ENCODE measurements around the gene KRTAP10-6. TPM values are rescaled to one million over a fixed set of nuclear protein-coding genes. Genes with fewer than 3 reads are reported as not detected.

The KRTAP10-6 gene
- total RNA-seq, 1 experiment from 2014 or later, result not detected

- POLR2A ChIA-PET, result no interaction called here
- TF ChIP-seq SIN3A (IDR thresholded peaks at IDR 0.05; ENCODE audit: low read depth), result no peak
- no peak for TF ChIP-seq ATF3 (IDR thresholded peaks at IDR 0.05)
- TF ChIP-seq REST (IDR thresholded peaks at IDR 0.05; ENCODE audit: low read depth), result no peak
- no peak for TF ChIP-seq TCF7L2 (IDR thresholded peaks at IDR 0.05; ENCODE audit: borderline replicate concordance, extremely low read depth, insufficient read depth, insufficient read length)
- no peak for TF ChIP-seq YY1 (IDR thresholded peaks at IDR 0.05; ENCODE audit: extremely low read depth, insufficient replicate concordance, low read depth, low read length)
- TF ChIP-seq POLR2A (IDR thresholded peaks at IDR 0.05; ENCODE audit: borderline replicate concordance, extremely low read depth, insufficient read depth, insufficient read length), result no peak
- TF ChIP-seq SP1 (IDR thresholded peaks at IDR 0.05; ENCODE audit: low read depth), result no peak
- TF ChIP-seq EZH2 (IDR thresholded peaks at IDR 0.05), result no peak
- TF ChIP-seq FOSL1 (IDR thresholded peaks at IDR 0.05; ENCODE audit: low read depth), result no peak
- TF ChIP-seq CBX3 (IDR thresholded peaks at IDR 0.05; ENCODE audit: low read depth), result no peak
- no peak for TF ChIP-seq SRF (IDR thresholded peaks at IDR 0.05; ENCODE audit: low read depth)
- no peak for TF ChIP-seq EGR1 (IDR thresholded peaks at IDR 0.05; ENCODE audit: low read depth)
- TF ChIP-seq EZH2phosphoT487 (IDR thresholded peaks at IDR 0.05; ENCODE audit: borderline replicate concordance), result no peak
- TF ChIP-seq ZFX (IDR thresholded peaks at IDR 0.05), result no peak
- TF ChIP-seq POLR2AphosphoS5 (IDR thresholded peaks at IDR 0.05; ENCODE audit: low read depth, low read length), result no peak
- no peak for TF ChIP-seq ZNF274 (IDR thresholded peaks at IDR 0.05; ENCODE audit: low read depth, low read length)
- no peak for TF ChIP-seq ELF1 (IDR thresholded peaks at IDR 0.05; ENCODE audit: borderline replicate concordance, low read depth)
- TF ChIP-seq CTCF (IDR thresholded peaks at IDR 0.05 in 2 of 3, conservative IDR thresholded peaks at IDR 0.05 in 1 of 3; ENCODE audit: borderline replicate concordance in 1 of 3, insufficient read depth in 1 of 3, low read depth in 2 of 3, low read length in 2 of 3), result no peak
- TF ChIP-seq ZBTB33 (IDR thresholded peaks at IDR 0.05; ENCODE audit: extremely low read depth, insufficient replicate concordance, low read length), result no peak
Measured at GRCh38 chr21:44579056-44579832, 13.1 kb downstream of the KRTAP10-6 start.

More at GRCh38 chr21:44579056-44579832, 13.1 kb downstream of the KRTAP10-6 start:
- Histone ChIP-seq H3K36me3 (ENCODE audit: control insufficient read depth in 1 of 2, insufficient read depth in 2 of 2, low read length in 2 of 2) (no peaks in the 10 kb centered on the region), H4K20me1 (ENCODE audit: insufficient read depth) (no peaks in the 10 kb centered on the region), H3K4me2 (ENCODE audit: low read length) (no peak overlapping the region), H3K9me2 (ENCODE audit: insufficient read depth) (no peaks in the 10 kb centered on the region), H3K27me3 (ENCODE audit: insufficient read depth, low read length) (peaks cover 4% of the 10 kb centered on the region; the same call in 1 of the 2 replicates), H2AFZ (ENCODE audit: low read depth, low read length, poor library complexity, severe bottlenecking) (no peak overlapping the region), H3K79me2 (ENCODE audit: insufficient read depth, low read length) (no peaks in the 10 kb centered on the region), H3K9me3 (ENCODE audit: control insufficient read depth in 1 of 2, insufficient read depth in 1 of 2, low read depth in 1 of 2, low read length in 2 of 2) (peaks cover 0 to 4% of the 10 kb centered on the region in 2 experiments; a peak in 2 of 4 replicates), H3K9ac (ENCODE audit: low read length) (no peak overlapping the region), H3K4me1 (ENCODE audit: control insufficient read depth in 1 of 2, insufficient read depth in 2 of 2, low read length in 2 of 2) (peaks cover 0 to 3% of the 10 kb centered on the region in 2 experiments; a peak in 1 of 4 replicates), H3K27ac (ENCODE audit: low read depth, low read length) (no peak overlapping the region), H3K4me3 (replicated peaks in 1 of 2; ENCODE audit: low read depth in 1 of 2, low read length in 2 of 2) (no peak overlapping the region)
- ChIA-PET CTCF (no interaction called here), RAD21 (ENCODE audit: low non-redundant PET in 1 of 2, low total read pairs in 2 of 2, uncharacterized antibody in 2 of 2, unreplicated experiment in 2 of 2) (no interaction called here)
- no peak for DNase-seq (ENCODE audit: low read depth, low spot score)
- no peak for ATAC-seq
- intact Hi-C loops (cut with micrococcal nuclease), result no loop called here
- no TSS peak for BruUV-seq (replicated peaks)

Measured in HCT116 (cell line).